Erythroblast (primary cell): ENCODE measurements around the gene SHANK3.

ENCODE experiments used
- GATA1 ChIP-seq: IDR thresholded peaks from 2 replicates; pipeline ENCODE4 v1.6.1; 2011; ENCODE audit warnings: low read depth, mild to moderate bottlenecking, control low read depth, low read length, moderate library complexity
- POLR2A ChIP-seq: IDR thresholded peaks from 2 replicates; pipeline ENCODE4 v1.6.1; 2011; ENCODE audit warnings: mild to moderate bottlenecking, low read length

- TF ChIP-seq POLR2A, result no peak
- no peak for TF ChIP-seq GATA1
These were observed 34.0 kb downstream of the SHANK3 start for GRCh38 chr22:50706481-50707125.
